Type B pancreatic cell (in vitro differentiated cells): ENCODE measurements around the gene CDK5. TPM values are rescaled to one million over a fixed set of nuclear protein-coding genes. Genes with fewer than 3 reads are reported as not detected.

Experiments
- DNase-seq: peaks from one replicate; pipeline ENCODE4 v3.0.0; 2021; ENCODE audit warnings: mixed read lengths; ENCODE audit not compliant: unreplicated experiment; ENCODE audit errors: extremely low spot score
- H3K27ac Mint-ChIP-seq: 2 replicates; pipeline ENCODE4 v1.8.0; 2021; ENCODE audit warnings: mild to moderate bottlenecking, mixed read lengths
- H3K27me3 Mint-ChIP-seq: 2 replicates; pipeline ENCODE4 v1.8.0; 2021; ENCODE audit warnings: mixed read lengths
- H3K36me3 Mint-ChIP-seq: 2 replicates; pipeline ENCODE4 v1.8.0; 2021; ENCODE audit warnings: mixed read lengths
- H3K4me1 Mint-ChIP-seq: one replicate; pipeline ENCODE4 v1.8.0; 2021; ENCODE audit warnings: mixed read lengths; ENCODE audit not compliant: unreplicated experiment
- H3K4me3 Mint-ChIP-seq: 2 replicates; pipeline ENCODE4 v1.8.0; 2021; ENCODE audit warnings: mild to moderate bottlenecking, mixed read lengths
- H3K9me3 Mint-ChIP-seq: 2 replicates; pipeline ENCODE4 v1.8.0; 2021; ENCODE audit warnings: mixed read lengths
- CTCF ChIP-seq: fragments of 200-600 bp; sonication (generic); conservative IDR thresholded peaks from 2 replicates; pipeline ENCODE4 v1.5.0; 2021; ENCODE audit warnings: antibody characterized with exemption, mild to moderate bottlenecking
- total RNA-seq: library from RNA; stranded (reverse); gene quantifications from 2 replicates; pipeline ENCODE4 v1.2.1, GENCODE V29; 2021; ENCODE audit warnings: low replicate concordance

CDK5 gene
- total RNA-seq, 1 donor from 2014 or later = 20.5 TPM

- Mint-ChIP-seq H3K4me3 (no peak overlapping the region), H3K4me1 (peaks cover 21% of the 10 kb centered on the region), H3K27me3 (peaks cover 17% of the 10 kb centered on the region), H3K27ac (no peak overlapping the region), H3K9me3 (no peaks in the 10 kb centered on the region), H3K36me3 (peaks cover 4% of the 10 kb centered on the region)
- TF ChIP-seq CTCF = no peak
- DNase-seq = no peak
These were observed 3.9 kb downstream of the CDK5 start for GRCh38 chr7:151053751-151054150.

- TF ChIP-seq CTCF = no peak
- peaks cover 16% of the 10 kb centered on the region for H3K4me1 Mint-ChIP-seq
- peaks cover 4% of the 10 kb centered on the region for H3K36me3 Mint-ChIP-seq
- DNase-seq = no peak
- H3K27me3 Mint-ChIP-seq = peaks cover 17% of the 10 kb centered on the region
- H3K9me3 Mint-ChIP-seq = no peaks in the 10 kb centered on the region
- H3K4me3 Mint-ChIP-seq = no peak overlapping the region
- H3K27ac Mint-ChIP-seq = no peak overlapping the region
These were observed 4.6 kb downstream of the CDK5 start for GRCh38 chr7:151053096-151053495.

- H3K4me3 Mint-ChIP-seq = no peak overlapping the region
- DNase-seq = no peak
- H3K27me3 Mint-ChIP-seq = peaks cover 20% of the 10 kb centered on the region
- no peak overlapping the region for H3K27ac Mint-ChIP-seq
- H3K36me3 Mint-ChIP-seq = peaks cover 4% of the 10 kb centered on the region
- no peaks in the 10 kb centered on the region for H3K9me3 Mint-ChIP-seq
- TF ChIP-seq CTCF = no peak
- peaks cover 6% of the 10 kb centered on the region for H3K4me1 Mint-ChIP-seq
These were observed 6.6 kb downstream of the CDK5 start for GRCh38 chr7:151051108-151051507.

GRCh38 chr7:151048911-151049463 lies 8.7 kb downstream of the CDK5 start:
- Mint-ChIP-seq H3K9me3 (no peaks in the 10 kb centered on the region), H3K4me1 (peaks cover 5% of the 10 kb centered on the region), H3K27ac (no peak overlapping the region), H3K27me3 (peaks cover 20% of the 10 kb centered on the region), H3K4me3 (no peak overlapping the region), H3K36me3 (peaks cover 4% of the 10 kb centered on the region)
- no peak for TF ChIP-seq CTCF
- no peak for DNase-seq

GRCh38 chr7:151047976-151048815 lies 9.5 kb downstream of the CDK5 start, which contains the start of gene ASIC3:
Gene ASIC3, plus strand, starts transcription at chr7:151048531. Its CDS starts 355 bp downstream, at chr7:151048886.
- no peaks in the 10 kb centered on the region for H3K9me3 Mint-ChIP-seq
- peaks cover 5% of the 10 kb centered on the region for H3K4me1 Mint-ChIP-seq
- H3K36me3 Mint-ChIP-seq = peaks cover 4% of the 10 kb centered on the region
- no peak for DNase-seq
- H3K27me3 Mint-ChIP-seq = peaks cover 20% of the 10 kb centered on the region
- TF ChIP-seq CTCF = no peak
- H3K4me3 Mint-ChIP-seq = no peak within 1 kb of the TSS
- no peak within 1 kb of the TSS for H3K27ac Mint-ChIP-seq
